ENCODE results near the gene ADAMTSL4. TPM values are rescaled to one million over a fixed set of nuclear protein-coding genes. Genes with fewer than 3 reads are reported as not detected.

ADAMTSL4 gene
- total RNA-seq, 1 experiment from 2014 or later = 0.87 TPM

DNA sequence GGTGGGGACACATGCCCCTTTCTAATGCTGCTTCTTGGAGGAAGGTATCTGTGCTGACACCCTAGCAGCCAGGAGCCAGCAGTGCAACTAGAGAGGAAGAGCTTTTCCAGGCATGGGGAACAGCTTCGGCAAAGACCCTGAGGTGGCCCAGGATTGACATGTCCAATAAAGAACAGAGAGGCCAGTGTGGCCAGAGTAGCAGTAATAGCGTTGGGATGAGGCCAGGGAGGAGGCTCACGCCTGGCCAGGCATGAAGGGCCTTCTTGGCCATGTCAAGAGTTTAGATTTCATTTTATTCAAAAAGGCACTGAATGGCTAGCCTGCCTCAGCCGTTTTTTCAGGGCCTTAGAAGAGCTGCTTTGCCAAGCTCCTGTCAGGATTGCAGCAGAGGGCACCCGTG lies 16.3 kb upstream of the ADAMTSL4 start:
- Histone ChIP-seq H3F3A (ENCODE audit: low read length, unreplicated experiment) (peaks cover 5% of the 10 kb centered on the region), H3K36me3 (ENCODE audit: low read depth, low read length) (no peaks in the 10 kb centered on the region), H4K20me1 (ENCODE audit: low read length) (no peaks in the 10 kb centered on the region), H3K27ac (ENCODE audit: low read length) (no peak overlapping the region), H3K4me3 (ENCODE audit: low read length) (no peak overlapping the region), H3K9ac (ENCODE audit: low read length) (no peak overlapping the region), H3K4me2 (ENCODE audit: low read length) (no peak overlapping the region), H3K79me2 (ENCODE audit: low read length) (no peaks in the 10 kb centered on the region), H3K9me2 (replicated peaks; ENCODE audit: low read length) (no peaks in the 10 kb centered on the region), H3K27me3 (ENCODE audit: low read length) (no peaks in the 10 kb centered on the region), H3K4me1 (ENCODE audit: insufficient read depth, low read length) (peaks cover 12% of the 10 kb centered on the region; the same call in 1 of the 2 replicates), H2AFZ (ENCODE audit: low read length) (0 out of 2 replicates have a peak overlapping the region, but pooled peaks have one; percentile 4), H3K9me3 (ENCODE audit: low read length) (no peaks in the 10 kb centered on the region)
- no peak for ATAC-seq
- POLR2A ChIA-PET (ENCODE audit: unreplicated experiment) = no interaction called here
- CTCF ChIA-PET = interaction anchor here (0.7 to 1.1 kb wide), 4 partner anchors 25 to 365 kb away, joined by 3 to 5 read pairs (median 4); partner anchors contain the start of gene ECM1
- BruUV-seq (replicated peaks) = no TSS peak
- TF ChIP-seq EZH2phosphoT487 (IDR thresholded peaks at IDR 0.05; ENCODE audit: borderline replicate concordance, low read length) = no peak
- TF ChIP-seq, protein P1, sequence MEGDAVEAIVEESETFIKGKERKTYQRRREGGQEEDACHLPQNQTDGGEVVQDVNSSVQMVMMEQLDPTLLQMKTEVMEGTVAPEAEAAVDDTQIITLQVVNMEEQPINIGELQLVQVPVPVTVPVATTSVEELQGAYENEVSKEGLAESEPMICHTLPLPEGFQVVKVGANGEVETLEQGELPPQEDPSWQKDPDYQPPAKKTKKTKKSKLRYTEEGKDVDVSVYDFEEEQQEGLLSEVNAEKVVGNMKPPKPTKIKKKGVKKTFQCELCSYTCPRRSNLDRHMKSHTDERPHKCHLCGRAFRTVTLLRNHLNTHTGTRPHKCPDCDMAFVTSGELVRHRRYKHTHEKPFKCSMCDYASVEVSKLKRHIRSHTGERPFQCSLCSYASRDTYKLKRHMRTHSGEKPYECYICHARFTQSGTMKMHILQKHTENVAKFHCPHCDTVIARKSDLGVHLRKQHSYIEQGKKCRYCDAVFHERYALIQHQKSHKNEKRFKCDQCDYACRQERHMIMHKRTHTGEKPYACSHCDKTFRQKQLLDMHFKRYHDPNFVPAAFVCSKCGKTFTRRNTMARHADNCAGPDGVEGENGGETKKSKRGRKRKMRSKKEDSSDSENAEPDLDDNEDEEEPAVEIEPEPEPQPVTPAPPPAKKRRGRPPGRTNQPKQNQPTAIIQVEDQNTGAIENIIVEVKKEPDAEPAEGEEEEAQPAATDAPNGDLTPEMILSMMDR (conservative IDR thresholded peaks at IDR 0.05; ENCODE audit: low read depth, low read length) = peak; percentile 17; the same call in 1 of the 2 replicates
- DNase-seq = no peak
- intact Hi-C loops (cut with micrococcal nuclease) = loop anchor here (1.0 to 10.0 kb wide), 3 partner anchors 69 to 278 kb away; partner anchors contain the start of genes CA14 and RPRD2

- Histone ChIP-seq H3F3A (ENCODE audit: low read length, unreplicated experiment) (no peaks in the 10 kb centered on the region), H3K9ac (ENCODE audit: low read length) (no peak overlapping the region), H3K27me3 (ENCODE audit: low read length) (no peaks in the 10 kb centered on the region), H3K9me3 (ENCODE audit: low read length) (no peaks in the 10 kb centered on the region), H3K36me3 (ENCODE audit: low read depth, low read length) (no peaks in the 10 kb centered on the region), H3K27ac (ENCODE audit: low read length) (no peak overlapping the region), H3K4me1 (ENCODE audit: insufficient read depth, low read length) (0 out of 2 replicates have a peak, but pooled peaks cover 3% of the 10 kb centered on the region), H4K20me1 (ENCODE audit: low read length) (no peaks in the 10 kb centered on the region), H3K9me2 (replicated peaks; ENCODE audit: low read length) (no peaks in the 10 kb centered on the region), H3K4me3 (ENCODE audit: low read length) (no peak overlapping the region), H2AFZ (ENCODE audit: low read length) (no peak overlapping the region), H3K4me2 (ENCODE audit: low read length) (no peak overlapping the region), H3K79me2 (ENCODE audit: low read length) (no peaks in the 10 kb centered on the region)
- intact Hi-C loops (cut with micrococcal nuclease) = loop anchor here (10.0 kb wide), 2 partner anchors 169 to 279 kb away; partner anchors contain the start of genes CA14 and RPRD2
- no peak for DNase-seq
- no TSS peak for BruUV-seq (replicated peaks)
- ATAC-seq = no peak
- CTCF ChIA-PET = no interaction called here
- POLR2A ChIA-PET (ENCODE audit: unreplicated experiment) = interaction anchor here (0.6 kb wide), 1 partner anchor 14 kb away, joined by 3 read pairs; no protein-coding TSS in a partner anchor
- TF ChIP-seq EZH2phosphoT487 (IDR thresholded peaks at IDR 0.05; ENCODE audit: borderline replicate concordance, low read length) = no peak
- TF ChIP-seq EZH2 (IDR thresholded peaks at IDR 0.05; ENCODE audit: low read length, unreplicated experiment) = no peak
- TF ChIP-seq, protein P1 (conservative IDR thresholded peaks at IDR 0.05; ENCODE audit: low read depth, low read length) = no peak
Observed at GRCh38 chr1:150534002-150534401, 15.2 kb upstream of the ADAMTSL4 start.

- DNase-seq = no peak
- H3K36me3 ChIP-seq (ENCODE audit: low read depth, low read length) = no peaks in the 10 kb centered on the region
- intact Hi-C loops (cut with micrococcal nuclease) = loop anchor here (10.0 kb wide), 2 partner anchors 171 to 281 kb away; partner anchors contain the start of genes CA14 and RPRD2
- H3K79me2 ChIP-seq (ENCODE audit: low read length) = no peaks in the 10 kb centered on the region
- no peak for ATAC-seq
- no peaks in the 10 kb centered on the region for H3K9me3 ChIP-seq (ENCODE audit: low read length)
- no peaks in the 10 kb centered on the region for H3K9me2 ChIP-seq (replicated peaks; ENCODE audit: low read length)
- no peak overlapping the region for H3K27ac ChIP-seq (ENCODE audit: low read length)
- TF ChIP-seq EZH2 (IDR thresholded peaks at IDR 0.05; ENCODE audit: low read length, unreplicated experiment) (no peak), EZH2phosphoT487 (IDR thresholded peaks at IDR 0.05; ENCODE audit: borderline replicate concordance, low read length) (no peak)
- TF ChIP-seq, protein P1 (conservative IDR thresholded peaks at IDR 0.05; ENCODE audit: low read depth, low read length) = no peak
- no peaks in the 10 kb centered on the region for H3K4me1 ChIP-seq (ENCODE audit: insufficient read depth, low read length)
- H3F3A ChIP-seq (ENCODE audit: low read length, unreplicated experiment) = no peaks in the 10 kb centered on the region
- no peaks in the 10 kb centered on the region for H3K27me3 ChIP-seq (ENCODE audit: low read length)
- H2AFZ ChIP-seq (ENCODE audit: low read length) = no peak overlapping the region
- H3K9ac ChIP-seq (ENCODE audit: low read length) = no peak overlapping the region
- BruUV-seq (replicated peaks) = no TSS peak
- H4K20me1 ChIP-seq (ENCODE audit: low read length) = no peaks in the 10 kb centered on the region
- CTCF ChIA-PET = no interaction called here
- POLR2A ChIA-PET (ENCODE audit: unreplicated experiment) = interaction anchor here (0.6 kb wide), 1 partner anchor 543 kb away, joined by 4 read pairs; no protein-coding TSS in a partner anchor
- no peak overlapping the region for H3K4me2 ChIP-seq (ENCODE audit: low read length)
- H3K4me3 ChIP-seq (ENCODE audit: low read length) = no peak overlapping the region
Observed at GRCh38 chr1:150535511-150536287, 13.5 kb upstream of the ADAMTSL4 start.

Measured in PC-3 (cell line).